LNCaP clone FGC (cell line): Measurements from ENCODE around the gene LAYN.

Experiments
- DNase-seq: peaks from one replicate; pipeline ENCODE4 v3.0.0-alpha.2; 2011; ENCODE audit warnings: low read depth
- H3K4me3 ChIP-seq: 2 replicates; pipeline ENCODE4 v1.5.1; 2011; ENCODE audit warnings: mild to moderate bottlenecking, low read depth, low read length, control low read depth
- TF ChIP-seq, protein P1 (sequence below): IDR thresholded peaks from 2 replicates; pipeline ENCODE4 v1.5.1; 2012; ENCODE audit warnings: mild to moderate bottlenecking; ENCODE audit not compliant: control insufficient read depth, insufficient read depth; ENCODE audit errors: extremely low read depth

The LAYN gene

GRCh38 chr11:111574373-111575225 is 34.1 kb downstream of the LAYN start:
- no peak overlapping the region for H3K4me3 ChIP-seq
- TF ChIP-seq, protein P1, sequence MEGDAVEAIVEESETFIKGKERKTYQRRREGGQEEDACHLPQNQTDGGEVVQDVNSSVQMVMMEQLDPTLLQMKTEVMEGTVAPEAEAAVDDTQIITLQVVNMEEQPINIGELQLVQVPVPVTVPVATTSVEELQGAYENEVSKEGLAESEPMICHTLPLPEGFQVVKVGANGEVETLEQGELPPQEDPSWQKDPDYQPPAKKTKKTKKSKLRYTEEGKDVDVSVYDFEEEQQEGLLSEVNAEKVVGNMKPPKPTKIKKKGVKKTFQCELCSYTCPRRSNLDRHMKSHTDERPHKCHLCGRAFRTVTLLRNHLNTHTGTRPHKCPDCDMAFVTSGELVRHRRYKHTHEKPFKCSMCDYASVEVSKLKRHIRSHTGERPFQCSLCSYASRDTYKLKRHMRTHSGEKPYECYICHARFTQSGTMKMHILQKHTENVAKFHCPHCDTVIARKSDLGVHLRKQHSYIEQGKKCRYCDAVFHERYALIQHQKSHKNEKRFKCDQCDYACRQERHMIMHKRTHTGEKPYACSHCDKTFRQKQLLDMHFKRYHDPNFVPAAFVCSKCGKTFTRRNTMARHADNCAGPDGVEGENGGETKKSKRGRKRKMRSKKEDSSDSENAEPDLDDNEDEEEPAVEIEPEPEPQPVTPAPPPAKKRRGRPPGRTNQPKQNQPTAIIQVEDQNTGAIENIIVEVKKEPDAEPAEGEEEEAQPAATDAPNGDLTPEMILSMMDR = 0 out of 2 replicates have a peak, but pooled peaks have one; percentile 18
- no peak for DNase-seq

DNA sequence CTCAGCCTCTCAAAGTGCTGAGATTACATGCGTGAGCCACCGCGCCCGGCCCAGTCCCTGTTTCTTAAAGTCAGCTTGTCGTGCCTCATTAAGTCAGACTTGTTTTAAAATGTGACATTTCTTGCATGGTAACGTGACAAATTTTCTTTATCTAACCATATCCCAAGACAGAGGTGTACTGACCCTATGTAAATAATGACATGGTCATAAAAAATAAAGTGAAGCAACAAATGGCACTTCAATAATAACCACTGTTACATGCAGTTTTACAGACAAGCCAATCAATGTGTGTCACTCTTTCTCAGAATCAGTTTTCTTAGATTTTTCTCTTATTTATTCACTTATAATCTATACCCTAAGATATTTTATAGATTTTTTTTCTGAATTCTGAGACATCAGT is 35.2 kb downstream of the LAYN start:
- DNase-seq = no peak
- no peak overlapping the region for H3K4me3 ChIP-seq
- TF ChIP-seq, protein P1 = no peak

DNA sequence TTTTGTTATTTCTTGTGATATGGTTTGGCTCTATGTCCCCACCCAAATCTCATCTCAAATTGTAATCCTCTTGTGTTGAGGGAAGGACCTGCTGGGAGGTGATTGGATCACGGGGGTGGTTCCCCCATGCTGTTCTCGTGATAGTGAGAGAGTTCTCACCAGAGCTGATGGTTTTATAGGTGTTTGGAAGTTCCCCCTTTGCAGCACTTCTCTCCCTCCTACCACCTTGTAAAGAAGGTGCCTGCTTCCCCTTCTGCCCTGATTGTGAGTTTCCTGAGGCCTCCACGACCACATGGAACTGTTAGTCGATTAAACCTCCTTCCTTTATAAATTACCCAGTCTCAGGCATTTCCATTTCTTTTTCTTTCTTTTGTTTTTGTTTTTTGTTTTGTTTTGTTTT is 37.3 kb downstream of the LAYN start:
- TF ChIP-seq, protein P1 = no peak
- no peak for DNase-seq
- H3K4me3 ChIP-seq = no peak overlapping the region

- TF ChIP-seq, protein P1 = no peak
- DNase-seq = no peak
- H3K4me3 ChIP-seq = no peak overlapping the region
These were observed 40.8 kb downstream of the LAYN start for GRCh38 chr11:111581341-111581740.

DNA sequence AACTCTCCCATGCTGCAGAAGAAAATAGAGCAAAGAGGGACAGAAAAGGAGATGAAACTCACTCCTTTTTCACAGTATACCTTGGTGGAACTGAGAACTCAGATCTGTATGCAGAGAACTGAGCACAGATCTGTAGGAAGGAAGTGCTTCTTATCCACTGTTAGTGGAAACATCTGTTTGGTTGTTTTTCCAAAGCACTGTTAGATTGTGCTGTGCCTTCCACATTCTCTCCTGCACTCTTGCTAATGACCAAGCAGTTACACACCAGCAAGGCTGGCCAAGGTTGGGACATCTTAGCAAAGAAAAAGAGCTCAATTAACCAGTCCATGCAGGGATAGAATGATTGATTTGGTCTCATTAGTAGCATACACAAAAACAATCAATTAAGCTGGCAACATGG is 41.6 kb downstream of the LAYN start:
- no peak for DNase-seq
- no peak overlapping the region for H3K4me3 ChIP-seq
- TF ChIP-seq, protein P1 = no peak

DNA sequence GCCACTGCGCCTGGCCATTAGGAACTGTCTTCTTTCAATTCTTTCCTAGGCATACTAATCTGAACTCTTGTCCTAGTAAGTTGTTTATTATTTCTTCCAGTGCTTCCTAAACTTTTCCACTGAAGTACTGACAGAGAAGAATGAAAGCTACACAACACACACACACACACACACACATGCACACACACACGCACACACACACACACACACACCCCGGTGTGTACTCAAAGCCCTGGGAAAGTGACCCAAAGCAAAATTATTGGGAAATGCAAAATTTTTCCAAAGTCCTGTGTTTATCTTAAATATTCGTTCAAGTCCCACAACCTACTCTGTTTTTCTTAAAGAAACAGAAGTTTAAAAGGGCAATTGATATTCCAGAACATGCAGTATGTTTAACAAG is 42.4 kb downstream of the LAYN start:
- DNase-seq = no peak
- TF ChIP-seq, protein P1 = no peak
- no peak overlapping the region for H3K4me3 ChIP-seq

DNA sequence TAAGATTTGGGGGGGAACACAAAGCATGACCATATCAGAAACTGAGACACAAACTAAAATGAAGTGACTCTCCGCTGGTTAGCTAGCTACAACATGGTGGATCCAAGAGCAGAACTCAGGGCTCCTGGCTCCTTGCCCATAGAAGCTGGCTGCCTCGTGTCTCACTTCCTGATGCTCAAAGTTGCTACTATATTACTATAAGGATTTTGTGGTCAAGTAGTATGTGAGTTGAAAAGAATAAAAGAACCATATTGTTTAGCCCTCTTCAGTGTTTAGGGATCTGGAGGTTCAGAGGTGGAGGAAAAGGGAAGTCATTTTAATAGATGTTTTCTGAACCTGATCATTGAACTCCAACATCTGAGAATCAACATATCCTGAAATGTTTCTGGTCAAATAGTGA is 44.9 kb downstream of the LAYN start:
- DNase-seq = no peak
- TF ChIP-seq, protein P1 = no peak

More for the DNA sequence above, 44.9 kb downstream of the LAYN start:
- H3K4me3 ChIP-seq = no peak overlapping the region
